A673 (cell line): ENCODE data around the gene NCOR1.
"Not testable (repeated sequence)": the region's sequence is repeated elsewhere in the genome, so short reads cannot be mapped to it uniquely, and the experiment has no call there.

Source experiments
- EZH2 ChIP-seq: fragments of 200-600 bp; sonication (generic); IDR thresholded peaks from 2 replicates; pipeline ENCODE4 v1.6.1; 2017; ENCODE audit warnings: borderline replicate concordance, low read depth, mild to moderate bottlenecking, mixed read lengths, antibody characterized with exemption, low read length; ENCODE audit not compliant: poor library complexity, severe bottlenecking
- TF ChIP-seq, protein P1 (sequence below): fragments of 300-800, 200-600 bp; sonication (generic); conservative IDR thresholded peaks from 2 replicates; pipeline ENCODE4 v1.5.1; 2017; ENCODE audit warnings: low read depth, mild to moderate bottlenecking, antibody characterized with exemption, low read length, moderate library complexity, mixed read lengths

DNA sequence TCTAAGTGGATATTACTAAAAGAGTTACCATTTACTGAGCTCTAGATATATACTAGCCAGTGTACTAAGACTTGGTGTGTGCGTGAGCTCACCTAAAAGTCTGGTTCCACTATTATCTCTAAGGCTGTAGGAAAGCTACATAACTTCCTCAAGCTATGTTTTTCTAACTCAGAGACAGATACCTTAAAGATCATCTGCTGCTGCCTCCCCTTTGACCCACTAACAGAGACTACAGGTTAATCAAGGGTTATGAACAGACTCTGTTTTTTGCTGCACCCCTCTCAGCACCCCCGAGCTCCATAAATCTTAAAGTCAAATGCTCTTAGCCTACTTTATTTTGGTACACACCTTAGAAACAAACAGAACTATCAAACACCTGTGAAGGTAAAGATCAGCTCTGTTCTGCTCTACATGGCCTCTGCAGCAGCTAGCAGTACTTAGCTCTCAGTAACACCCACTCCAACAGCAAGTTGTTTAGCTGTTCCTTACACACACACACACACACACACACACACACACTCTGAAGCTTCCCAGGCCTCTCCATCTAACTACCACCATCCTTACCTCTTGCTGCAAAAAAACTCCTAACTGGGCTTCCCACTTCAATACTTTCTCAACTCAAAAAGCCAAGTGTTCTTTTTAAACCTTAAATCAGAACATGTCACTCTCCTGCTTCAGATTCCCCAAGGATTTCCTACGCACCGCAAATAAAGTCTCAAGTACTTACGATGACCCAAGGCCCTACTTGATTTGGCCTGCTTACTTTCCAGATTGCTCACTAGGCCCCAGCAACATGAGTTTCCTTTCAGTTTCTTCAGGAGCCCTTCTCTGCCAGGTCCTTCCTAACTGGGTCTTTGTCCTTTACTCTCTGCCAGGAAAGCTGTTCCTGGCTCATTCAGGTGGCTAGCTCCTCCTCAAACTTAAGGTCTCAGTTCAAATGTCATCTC lies 12.5 kb downstream of the NCOR1 start:
- TF ChIP-seq, protein P1, sequence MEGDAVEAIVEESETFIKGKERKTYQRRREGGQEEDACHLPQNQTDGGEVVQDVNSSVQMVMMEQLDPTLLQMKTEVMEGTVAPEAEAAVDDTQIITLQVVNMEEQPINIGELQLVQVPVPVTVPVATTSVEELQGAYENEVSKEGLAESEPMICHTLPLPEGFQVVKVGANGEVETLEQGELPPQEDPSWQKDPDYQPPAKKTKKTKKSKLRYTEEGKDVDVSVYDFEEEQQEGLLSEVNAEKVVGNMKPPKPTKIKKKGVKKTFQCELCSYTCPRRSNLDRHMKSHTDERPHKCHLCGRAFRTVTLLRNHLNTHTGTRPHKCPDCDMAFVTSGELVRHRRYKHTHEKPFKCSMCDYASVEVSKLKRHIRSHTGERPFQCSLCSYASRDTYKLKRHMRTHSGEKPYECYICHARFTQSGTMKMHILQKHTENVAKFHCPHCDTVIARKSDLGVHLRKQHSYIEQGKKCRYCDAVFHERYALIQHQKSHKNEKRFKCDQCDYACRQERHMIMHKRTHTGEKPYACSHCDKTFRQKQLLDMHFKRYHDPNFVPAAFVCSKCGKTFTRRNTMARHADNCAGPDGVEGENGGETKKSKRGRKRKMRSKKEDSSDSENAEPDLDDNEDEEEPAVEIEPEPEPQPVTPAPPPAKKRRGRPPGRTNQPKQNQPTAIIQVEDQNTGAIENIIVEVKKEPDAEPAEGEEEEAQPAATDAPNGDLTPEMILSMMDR: not testable (repeated sequence)
- TF ChIP-seq EZH2: not testable (repeated sequence)
